GM20000 (cell line): ENCODE measurements around the gene MOCS1.

Experiments used
- DNase-seq: peaks from one replicate; pipeline ENCODE4 v3.0.0; 2012; ENCODE audit warnings: low spot score
- CTCF ChIP-seq: IDR thresholded peaks from 2 replicates; pipeline ENCODE4 v1.5.1; 2012; ENCODE audit warnings: mild to moderate bottlenecking, control low read depth; ENCODE audit errors: extremely low read depth, missing control alignments

The MOCS1 gene

GRCh38 chr6:39908838-39909583, 25.3 kb downstream of the MOCS1 start:
- no peak for DNase-seq
- TF ChIP-seq CTCF, result no peak

- no peak for DNase-seq
- no peak for TF ChIP-seq CTCF
Measured at GRCh38 chr6:39907871-39908575, 26.2 kb downstream of the MOCS1 start.

- no peak for DNase-seq
- TF ChIP-seq CTCF, result no peak
Measured at GRCh38 chr6:39906318-39906761, 27.9 kb downstream of the MOCS1 start.

DNA sequence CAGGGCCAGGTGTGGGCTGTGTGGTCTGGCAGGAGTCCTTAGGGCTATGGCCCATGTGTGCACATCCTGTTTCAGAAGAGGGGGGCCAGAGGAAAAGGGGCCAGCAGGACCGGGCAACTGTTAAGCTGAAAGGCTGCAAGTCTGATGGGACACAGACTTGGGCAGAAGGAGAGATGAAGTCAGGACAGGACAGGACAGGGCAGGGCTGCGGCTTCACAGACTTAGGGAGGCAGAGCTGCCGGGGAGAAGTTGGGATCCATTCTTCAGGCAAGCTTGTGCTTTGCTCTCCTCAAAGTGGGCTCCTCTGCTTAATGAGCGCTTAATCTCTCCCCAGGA, 28.7 kb downstream of the MOCS1 start:
- no peak for TF ChIP-seq CTCF
- DNase-seq, result no peak

GRCh38 chr6:39904946-39905639, 29.2 kb downstream of the MOCS1 start:
- DNase-seq, result no peak
- no peak for TF ChIP-seq CTCF

- no peak for TF ChIP-seq CTCF
- DNase-seq, result no peak
Measured at GRCh38 chr6:39903656-39904055, 30.6 kb downstream of the MOCS1 start.
